ENCODE measurements around the gene EPHB2. TPM values are rescaled to one million over a fixed set of nuclear protein-coding genes. Genes with fewer than 3 reads are reported as not detected.

Gene EPHB2
- polyA plus RNA-seq, 2 of the 4 experiments (the other 2 are of a cell fraction): 13.0 to 35.3 TPM

GRCh38 chr1:22792396-22793160 lies 81.9 kb downstream of the EPHB2 start:
- no peak for FAIRE-seq
- 86% methylated on average over 6 of the region's 6 CpGs for WGBS (ENCODE audit: missing lambda C conversion rate)
- no peaks in the 10 kb centered on the region for H3K9me3 ChIP-seq
- no peak overlapping the region for H3K27ac ChIP-seq
- H3K4me2 ChIP-seq: no peak overlapping the region
- peaks cover 23% of the 10 kb centered on the region; the same call in 2 of the 3 replicates for H3K4me1 ChIP-seq
- no peak overlapping the region for H3K4me3 ChIP-seq
- ATAC-seq: no peak
- CTCF ChIA-PET: interaction anchor here (2.2 kb wide), 1 partner anchor 88 kb away, joined by 8 read pairs; no protein-coding TSS in a partner anchor
- POLR2A ChIA-PET: no interaction called here
- no peak for DNase-seq (ENCODE audit: low read depth in 1 of 2, low spot score in 1 of 2)
- TF ChIP-seq EP300 (IDR thresholded peaks at IDR 0.05): no peak

- FAIRE-seq (no peak), ATAC-seq (no peak), DNase-seq (ENCODE audit: low read depth in 1 of 2, low spot score in 1 of 2) (no peak)
- H3K4me2 ChIP-seq: no peak overlapping the region
- H3K4me3 ChIP-seq: no peak overlapping the region
- H3K27ac ChIP-seq: no peak overlapping the region
- peaks cover 23% of the 10 kb centered on the region; the same call in 2 of the 3 replicates for H3K4me1 ChIP-seq
- POLR2A ChIA-PET: no interaction called here
- CTCF ChIA-PET: interaction anchor here (2.2 kb wide), 1 partner anchor 89 kb away, joined by 8 read pairs; no protein-coding TSS in a partner anchor
- H3K9me3 ChIP-seq: no peaks in the 10 kb centered on the region
- TF ChIP-seq CEBPB (IDR thresholded peaks at IDR 0.05) (no peak), HES2 (IDR thresholded peaks at IDR 0.05) (no peak), FOXS1 (CRISPR knock-in tag; IDR thresholded peaks at IDR 0.05) (no peak), KDM5A (IDR thresholded peaks at IDR 0.05) (no peak), USF2 (IDR thresholded peaks at IDR 0.05) (no peak), CBX8 (IDR thresholded peaks at IDR 0.05) (no peak), PBX3 (IDR thresholded peaks at IDR 0.05) (no peak), NR3C1 (IDR thresholded peaks at IDR 0.05) (no peak), NFE2L2 (conservative IDR thresholded peaks at IDR 0.05; ENCODE audit: low read length) (no peak), ZSCAN20 (CRISPR knock-in tag; IDR thresholded peaks at IDR 0.05) (no peak), RAD21 (conservative IDR thresholded peaks at IDR 0.05 in 1 of 2, IDR thresholded peaks at IDR 0.05 in 1 of 2) (no peak), HEYL (CRISPR knock-in tag; IDR thresholded peaks at IDR 0.05) (no peak), CHD4 (IDR thresholded peaks at IDR 0.05; ENCODE audit: borderline replicate concordance) (no peak), REST (IDR thresholded peaks at IDR 0.05) (no peak)
- WGBS (ENCODE audit: missing lambda C conversion rate): 87% methylated on average over 3 of the region's 3 CpGs
Measured at GRCh38 chr1:22793647-22794046, 83.0 kb downstream of the EPHB2 start.
